Peyer's patch (tissue), 4 donors: Measurements from ENCODE around the gene FAM184B.

Source experiments
- POLR2A ChIP-seq, 2 donors: fragments of 450-650 bp; IDR thresholded peaks; one replicate each; pipeline ENCODE4 v1.5.1; 2017; ENCODE audit warnings: antibody characterized with exemption in 2 of 2, mild to moderate bottlenecking in 2 of 2, moderate library complexity in 2 of 2
- TF ChIP-seq, protein P1 (sequence below), 6 experiments: fragments of 450-650 bp in 4 of 6; fragments of 200-600 bp in 2 of 6; sonication (generic) in 1 of 6; IDR thresholded peaks; one replicate each; pipeline ENCODE4 v1.5.1; 2017 to 2019; ENCODE audit warnings: antibody characterized with exemption in 6 of 6, mild to moderate bottlenecking in 3 of 6, moderate library complexity in 1 of 6

DNA sequence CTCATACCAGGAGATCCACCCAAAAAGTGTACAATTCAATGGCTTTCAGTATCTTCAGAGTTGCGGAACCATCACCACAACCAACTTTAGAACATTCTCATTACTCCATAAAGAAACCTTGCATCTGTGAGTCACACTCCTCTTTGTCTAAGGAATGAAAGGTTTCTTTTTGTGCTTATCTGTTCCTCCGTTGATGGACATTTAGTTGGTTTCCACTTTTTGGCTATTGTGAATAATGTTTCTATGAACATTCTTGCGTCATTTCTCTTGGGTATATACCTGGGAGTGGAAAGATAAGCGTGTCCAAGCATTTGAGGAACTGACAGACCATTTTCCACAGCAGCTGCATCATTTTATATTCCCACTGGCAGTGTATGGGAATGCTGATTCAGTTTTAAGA is 10.6 kb downstream of the FAM184B start:
- TF ChIP-seq, protein P1, sequence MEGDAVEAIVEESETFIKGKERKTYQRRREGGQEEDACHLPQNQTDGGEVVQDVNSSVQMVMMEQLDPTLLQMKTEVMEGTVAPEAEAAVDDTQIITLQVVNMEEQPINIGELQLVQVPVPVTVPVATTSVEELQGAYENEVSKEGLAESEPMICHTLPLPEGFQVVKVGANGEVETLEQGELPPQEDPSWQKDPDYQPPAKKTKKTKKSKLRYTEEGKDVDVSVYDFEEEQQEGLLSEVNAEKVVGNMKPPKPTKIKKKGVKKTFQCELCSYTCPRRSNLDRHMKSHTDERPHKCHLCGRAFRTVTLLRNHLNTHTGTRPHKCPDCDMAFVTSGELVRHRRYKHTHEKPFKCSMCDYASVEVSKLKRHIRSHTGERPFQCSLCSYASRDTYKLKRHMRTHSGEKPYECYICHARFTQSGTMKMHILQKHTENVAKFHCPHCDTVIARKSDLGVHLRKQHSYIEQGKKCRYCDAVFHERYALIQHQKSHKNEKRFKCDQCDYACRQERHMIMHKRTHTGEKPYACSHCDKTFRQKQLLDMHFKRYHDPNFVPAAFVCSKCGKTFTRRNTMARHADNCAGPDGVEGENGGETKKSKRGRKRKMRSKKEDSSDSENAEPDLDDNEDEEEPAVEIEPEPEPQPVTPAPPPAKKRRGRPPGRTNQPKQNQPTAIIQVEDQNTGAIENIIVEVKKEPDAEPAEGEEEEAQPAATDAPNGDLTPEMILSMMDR (IDR thresholded peaks at IDR 0.05), result no peak
- no peak for TF ChIP-seq POLR2A (IDR thresholded peaks at IDR 0.05)
